ENCODE measurements around the gene SEC14L3.

- no peak for TF ChIP-seq POLR2A (IDR thresholded peaks at IDR 0.05)
- TF ChIP-seq CTCF (IDR thresholded peaks at IDR 0.05): peak in 1 of 3 donors; percentile 4
- no peak for TF ChIP-seq POLR2AphosphoS5 (IDR thresholded peaks at IDR 0.05)
Observed at GRCh38 chr22:30445438-30446145, 26.2 kb downstream of the SEC14L3 start.
